DND-41 (cell line): ENCODE data around the gene CCDC178.

ENCODE experiments used
- ATAC-seq: fragments of 200-7000 bp; cut with Tn5 transposase; 3 replicates; pipeline ENCODE4 v1.9.1; 2021; ENCODE audit warnings: low read depth; ENCODE audit not compliant: insufficient read depth
- DNase-seq: peaks from one replicate; pipeline ENCODE4 v3.0.0-alpha.2; 2020
- H2AFZ ChIP-seq: 2 replicates; pipeline ENCODE4 v1.6.0; 2012; ENCODE audit warnings: low read depth, low read length
- H3K27ac ChIP-seq: 2 replicates; pipeline ENCODE4 v1.5.1; 2012; ENCODE audit warnings: low read length, inconsistent platforms
- H3K27me3 ChIP-seq: fragments of 200-600 bp; sonication (generic); 2 replicates; pipeline ENCODE4 v1.6.0; 2012; ENCODE audit warnings: low read length, mild to moderate bottlenecking, inconsistent platforms; ENCODE audit not compliant: insufficient read depth, poor library complexity
- H3K36me3 ChIP-seq: 2 replicates; pipeline ENCODE4 v1.5.1; 2012; ENCODE audit warnings: low read length, inconsistent platforms; ENCODE audit not compliant: insufficient read depth
- H3K4me1 ChIP-seq: 2 replicates; pipeline ENCODE4 v1.5.1; 2012; ENCODE audit warnings: mild to moderate bottlenecking, low read length; ENCODE audit not compliant: insufficient read depth
- H3K4me2 ChIP-seq: 2 replicates; pipeline ENCODE4 v1.6.0; 2012; ENCODE audit warnings: mild to moderate bottlenecking, moderate library complexity, low read length, inconsistent platforms; ENCODE audit not compliant: insufficient read depth
- H3K4me3 ChIP-seq, 2 experiments: fragments of 200-600 bp in 1 of 2; shearing (Covaris generic) in 1 of 2; 2 replicates each; pipeline ENCODE4 v1.5.1; 2012 to 2016; ENCODE audit warnings: inconsistent platforms in 2 of 2, low read length in 2 of 2, mild to moderate bottlenecking in 2 of 2, low read depth in 1 of 2, moderate library complexity in 1 of 2
- H3K79me2 ChIP-seq: 2 replicates; pipeline ENCODE4 v1.6.0; 2012; ENCODE audit warnings: low read length, inconsistent platforms; ENCODE audit not compliant: insufficient read depth
- H3K9ac ChIP-seq: 2 replicates; pipeline ENCODE4 v1.6.0; 2012; ENCODE audit warnings: low read depth, mild to moderate bottlenecking, inconsistent platforms, low read length, moderate library complexity
- H3K9me3 ChIP-seq: 2 replicates; pipeline ENCODE4 v1.5.1; 2012; ENCODE audit warnings: low read length, moderate library complexity, mild to moderate bottlenecking, inconsistent platforms; ENCODE audit not compliant: insufficient read depth, severe bottlenecking
- H4K20me1 ChIP-seq: 2 replicates; pipeline ENCODE4 v1.6.0; 2012; ENCODE audit warnings: low read length; ENCODE audit not compliant: insufficient read depth
- CTCF ChIP-seq: IDR thresholded peaks from 2 replicates; pipeline ENCODE4 v1.5.1; 2012; ENCODE audit warnings: borderline replicate concordance, low read length, moderate library complexity, mild to moderate bottlenecking; ENCODE audit not compliant: poor library complexity, severe bottlenecking; ENCODE audit errors: extremely low read depth
- EZH2 ChIP-seq: IDR thresholded peaks from 3 replicates; pipeline ENCODE4 v1.6.1; 2012; ENCODE audit warnings: borderline replicate concordance, low read depth, mild to moderate bottlenecking, moderate library complexity, low read length, inconsistent platforms; ENCODE audit not compliant: severe bottlenecking

Gene CCDC178

GRCh38 chr18:32888306-32888705 lies 552.2 kb downstream of the CCDC178 start:
- Histone ChIP-seq H3K4me2 (no peak overlapping the region), H3K79me2 (no peaks in the 10 kb centered on the region), H2AFZ (no peak overlapping the region), H3K4me1 (peaks cover 38% of the 10 kb centered on the region), H3K27ac (no peak overlapping the region), H3K9ac (no peak overlapping the region), H3K9me3 (no peaks in the 10 kb centered on the region), H3K4me3 (no peak overlapping the region), H3K36me3 (no peaks in the 10 kb centered on the region), H4K20me1 (no peaks in the 10 kb centered on the region), H3K27me3 (no peaks in the 10 kb centered on the region)
- DNase-seq, result no peak
- no peak for TF ChIP-seq CTCF
- no peak for TF ChIP-seq EZH2
- ATAC-seq, result no peak
